Spleen (tissue), 11 donors: Measurements from ENCODE around the gene UNC13A. TPM values are rescaled to one million over a fixed set of nuclear protein-coding genes. Genes with fewer than 3 reads are reported as not detected.

Experiments used
- DNase-seq: peaks from one replicate; pipeline ENCODE4 v3.0.0-alpha.2; 2020
- H3K27ac ChIP-seq, 8 donors: fragments of 200-600 bp; sonication (generic) in 7 of 8; 1 replicate in 4 of 8; 2 replicates in 4 of 8; pipeline versions ENCODE4 v1.5.0 to v1.8.0; 2016 to 2021; ENCODE audit warnings: inconsistent platforms in 4 of 8, mild to moderate bottlenecking in 4 of 8, moderate library complexity in 1 of 8
- H3K27me3 ChIP-seq, 7 donors: fragments of 200-600 bp; sonication (generic) in 6 of 7; replicated peaks in 1 of 7; 1 replicate in 4 of 7; 2 replicates in 3 of 7; pipeline versions ENCODE4 v1.5.0 to v1.8.0; 2016 to 2021; ENCODE audit warnings: inconsistent platforms in 3 of 7, mild to moderate bottlenecking in 1 of 7
- H3K36me3 ChIP-seq, 6 donors: fragments of 200-600 bp; sonication (generic) in 5 of 6; 1 replicate in 4 of 6; 2 replicates in 2 of 6; pipeline versions ENCODE4 v1.5.0 to v1.8.0; 2016 to 2021; ENCODE audit warnings: inconsistent platforms in 2 of 6
- H3K4me1 ChIP-seq, 6 donors: fragments of 200-600 bp; sonication (generic) in 5 of 6; 1 replicate in 3 of 6; 2 replicates in 3 of 6; pipeline versions ENCODE4 v1.5.0 to v1.8.0; 2016 to 2021; ENCODE audit warnings: inconsistent platforms in 3 of 6
- H3K4me3 ChIP-seq, 8 donors: fragments of 200-600 bp; sonication (generic) in 7 of 8; 1 replicate in 4 of 8; 2 replicates in 4 of 8; pipeline versions ENCODE4 v1.5.0 to v1.8.0; 2016 to 2021; ENCODE audit warnings: inconsistent platforms in 4 of 8, mild to moderate bottlenecking in 4 of 8, moderate library complexity in 2 of 8
- H3K9me3 ChIP-seq, 8 donors: fragments of 200-600 bp; sonication (generic) in 7 of 8; 1 replicate in 4 of 8; 2 replicates in 4 of 8; pipeline versions ENCODE4 v1.5.0 to v1.8.0; 2016 to 2021; ENCODE audit warnings: inconsistent platforms in 4 of 8
- CTCF ChIP-seq, 11 experiments: fragments of 200-600 bp in 7 of 11; fragments of 450-650 bp in 4 of 11; sonication (generic) in 4 of 11; IDR thresholded peaks in 8 of 11; conservative IDR thresholded peaks in 3 of 11; 1 replicate in 7 of 11; 2 replicates in 4 of 11; pipeline versions ENCODE4 v1.4.0 to v1.8.0; 2016 to 2021; ENCODE audit warnings: antibody characterized with exemption in 11 of 11, inconsistent platforms in 4 of 11, mild to moderate bottlenecking in 1 of 11
- POLR2AphosphoS5 ChIP-seq, 3 donors: sonication (generic); formaldehyde crosslinking; IDR thresholded peaks; one replicate each; pipeline ENCODE4 v1.5.1; 2017; ENCODE audit warnings: antibody characterized with exemption in 3 of 3
- whole genome bisulfite sequencing, 5 donors: extraction: QIAGEN DNeasy Blood & Tissue Kit in 3 of 5; methylation state at CpG; one replicate each; pipeline versions ENCODE4 v1.1.5 to v1.1.7; 2013 to 2018; 5-methylcytosine and 5-hydroxymethylcytosine counted together
- intact Hi-C: fragments of 100-400 bp; cut with DNase I; formaldehyde crosslinking; loops from one replicate; pipeline ENCODE4 v1.15.0; 2023; ENCODE audit warnings: low total_unique reads
- polyA plus RNA-seq, 3 donors: library from polyadenylated mRNA; stranded (reverse); fragments of 200-250 nt; gene quantifications; one replicate each; pipeline ENCODE4 v1.2.1, GENCODE V29; 2013
- total RNA-seq, 7 donors: library from RNA; depleted of rRNA in 3 of 7; stranded (reverse); fragments of >200 nt in 3 of 7; fragmentation: NEBNext Ultra II Directional in 4 of 7; extraction: Animal tissue kit (Norgen Biotek cat#: 25700) in 4 of 7; gene quantifications; one replicate each; pipeline versions ENCODE4 v1.1.0 to v1.2.1, GENCODE V29; 2016 to 2021
- donor health status: healthy with polysubstance abuse.
- donor health status: DM: no; HTN: no; CAD: no; lungs with moderate emphysema.
- donor health status: DM: no; HTN: no; CAD: no.
- donor health status: Bipolar disorder and iron deficiency.
- donor health status: healthy.
- donor health status: DM: no; HTN: no; CAD: no.
- donor health status: DM: yes; HTN: yes; CAD: no.

Gene UNC13A
- total and polyA plus RNA-seq, 10 donors, result 0.73 to 10.7 (median 5.0) TPM

GRCh38 chr19:17577457-17578097 is 110.6 kb downstream of the UNC13A start:
- DNase-seq, result no peak
- TF ChIP-seq CTCF (IDR thresholded peaks at IDR 0.05 in 8 of 11, conservative IDR thresholded peaks at IDR 0.05 in 3 of 11), result no peak
- TF ChIP-seq POLR2AphosphoS5 (IDR thresholded peaks at IDR 0.05), result peak in 1 of 3 donors; percentile 28

DNA sequence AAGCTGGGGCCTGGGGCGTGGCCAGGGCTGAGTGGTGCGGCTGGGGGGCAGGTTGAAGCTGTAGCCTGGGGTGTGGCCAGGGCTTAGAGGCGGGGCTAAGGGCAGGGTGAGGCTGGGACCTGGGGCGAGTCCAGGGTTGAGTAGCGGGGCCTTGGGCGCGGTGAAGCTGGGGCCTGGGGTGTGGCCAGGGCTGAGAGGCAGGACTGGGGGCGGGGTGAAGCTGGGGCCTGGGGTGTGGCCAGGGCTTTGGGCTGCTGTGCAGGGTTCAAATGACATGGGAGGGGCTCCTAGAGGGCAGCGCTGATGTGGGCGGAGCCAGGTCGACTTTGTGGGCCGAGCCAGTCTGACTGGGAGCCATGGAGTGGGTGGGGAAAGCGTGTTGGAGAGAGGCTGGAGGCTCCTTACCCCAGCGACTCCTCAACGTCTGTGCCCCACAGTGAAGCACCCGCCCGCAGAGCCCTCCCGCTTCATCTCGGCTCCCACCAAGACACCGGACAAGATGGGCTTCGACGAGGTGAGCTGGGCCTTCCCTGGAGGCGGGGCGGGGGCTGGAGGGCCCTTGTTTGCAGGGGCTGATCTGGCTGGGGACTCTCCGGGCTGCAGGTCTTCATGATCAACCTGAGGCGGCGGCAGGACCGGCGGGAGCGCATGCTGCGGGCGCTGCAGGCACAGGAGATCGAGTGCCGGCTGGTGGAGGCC is 111.2 kb downstream of the UNC13A start:
- Histone ChIP-seq H3K27ac (no peak overlapping the region), H3K27me3 (no peaks in the 10 kb centered on the region), H3K4me1 (peaks cover 0 to 17% (median 8%) of the 10 kb centered on the region in 6 donors), H3K9me3 (no peaks in the 10 kb centered on the region), H3K36me3 (peaks cover 3 to 98% (median 79%) of the 10 kb centered on the region in 6 donors), H3K4me3 (no peak overlapping the region)
- intact Hi-C loops, result no loop called here
- no peak for DNase-seq
- TF ChIP-seq POLR2AphosphoS5 (IDR thresholded peaks at IDR 0.05) (peak in 1 of 3 donors; percentile 31), CTCF (IDR thresholded peaks at IDR 0.05 in 8 of 11, conservative IDR thresholded peaks at IDR 0.05 in 3 of 11) (no peak)
- WGBS, 5 donors, result 85 to 92% (median 89%) methylated on average over 18 to 34 of the region's 34 CpGs

More at GRCh38 chr19:17577457-17578097, 110.6 kb downstream of the UNC13A start:
- intact Hi-C loops, result no loop called here
- WGBS, 5 donors, result 85 to 94% (median 91%) methylated on average over 19 to 22 of the region's 22 CpGs
- Histone ChIP-seq H3K36me3 (peaks cover 3 to 98% (median 79%) of the 10 kb centered on the region in 6 donors), H3K27ac (no peak overlapping the region), H3K4me1 (peaks cover 0 to 17% (median 8%) of the 10 kb centered on the region in 6 donors), H3K27me3 (no peaks in the 10 kb centered on the region), H3K9me3 (no peaks in the 10 kb centered on the region), H3K4me3 (no peak overlapping the region)

DNA sequence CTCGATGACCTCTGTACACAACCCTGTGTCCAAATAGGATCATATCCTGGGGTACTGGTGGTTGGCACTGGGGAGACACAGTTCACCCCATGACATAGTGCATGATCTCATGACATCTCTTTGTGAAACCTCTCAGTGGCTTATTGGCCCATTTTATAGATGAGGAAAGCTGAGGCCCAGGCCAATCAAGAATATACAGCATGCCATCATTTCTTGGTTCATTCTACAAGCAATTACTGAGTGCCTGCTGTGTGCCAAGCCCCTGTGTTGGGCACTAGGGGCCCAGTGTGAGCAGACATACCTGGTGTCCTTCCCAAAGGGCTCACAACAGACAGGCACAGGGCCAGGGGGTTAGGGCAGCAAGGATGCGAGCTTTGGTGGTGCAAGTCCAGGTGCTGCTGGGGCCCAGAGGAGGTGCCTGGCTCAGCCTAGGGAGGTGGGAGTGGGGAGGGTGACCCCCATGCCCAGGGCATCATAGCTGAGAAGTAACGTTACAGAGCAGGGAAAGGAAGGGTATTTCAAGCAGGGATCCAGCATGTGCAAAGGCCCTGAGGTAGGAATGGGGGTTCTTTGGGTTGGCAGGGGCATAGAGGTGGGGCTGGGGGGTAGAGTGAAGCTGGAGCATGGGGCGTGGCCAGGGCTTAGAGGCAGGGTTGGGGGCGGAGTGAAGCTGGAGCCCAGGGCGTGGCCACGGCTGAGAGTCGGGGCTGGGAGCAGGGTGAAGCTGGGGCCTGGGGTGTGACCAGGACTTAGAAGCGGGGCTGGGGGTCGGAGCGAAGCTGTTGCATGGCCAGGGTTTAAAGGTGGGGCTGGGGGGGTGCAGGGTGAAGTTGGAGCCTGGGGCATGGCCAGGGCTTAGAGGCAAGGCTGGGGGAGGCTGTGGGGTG is 112.0 kb downstream of the UNC13A start:
- Histone ChIP-seq H3K27ac (no peak overlapping the region), H3K9me3 (no peaks in the 10 kb centered on the region), H3K27me3 (no peaks in the 10 kb centered on the region), H3K4me3 (no peak overlapping the region), H3K4me1 (peaks cover 0 to 17% (median 8%) of the 10 kb centered on the region in 6 donors), H3K36me3 (peaks cover 3 to 98% (median 79%) of the 10 kb centered on the region in 6 donors)
- intact Hi-C loops, result loop anchor here (2.0 kb wide), 1 partner anchor 79 kb away; no protein-coding TSS in a partner anchor
- 90 to 98% (median 95%) methylated on average over 11 of the region's 11 CpGs for WGBS, 5 donors
- TF ChIP-seq CTCF (IDR thresholded peaks at IDR 0.05 in 8 of 11, conservative IDR thresholded peaks at IDR 0.05 in 3 of 11), result no peak
- TF ChIP-seq POLR2AphosphoS5 (IDR thresholded peaks at IDR 0.05), result peak in 1 of 3 donors; percentile 26
- DNase-seq, result no peak
